GM23248 (cell line): Measurements from ENCODE around the gene NLRP7.

ENCODE experiments used
- EZH2 ChIP-seq: fragments of 200-600 bp; sonication (generic); IDR thresholded peaks from 2 replicates; pipeline ENCODE4 v1.6.1; 2018; ENCODE audit warnings: antibody characterized with exemption, mild to moderate bottlenecking; ENCODE audit not compliant: insufficient read depth, poor library complexity, severe bottlenecking
- EZH2phosphoT487 ChIP-seq: fragments of 200-600 bp; sonication (generic); IDR thresholded peaks from 2 replicates; pipeline ENCODE4 v1.6.1; 2018; ENCODE audit warnings: antibody characterized with exemption, moderate library complexity, mild to moderate bottlenecking, low read depth; ENCODE audit not compliant: insufficient read depth

- TF ChIP-seq EZH2 (no peak), EZH2phosphoT487 (no peak)
Observed at GRCh38 chr19:54916822-54917221, 30.5 kb downstream of the NLRP7 start.
